HG03575 (cell line): ENCODE data around the gene EPB41L2.

ENCODE experiments used
- ATAC-seq: cut with Tn5 transposase; IDR thresholded peaks from one replicate; pipeline ENCODE4 v1.9.1; 2021; ENCODE audit not compliant: unreplicated experiment, insufficient number of reproducible peaks, low FRiP score; ENCODE audit errors: extremely low read depth

Gene EPB41L2

DNA sequence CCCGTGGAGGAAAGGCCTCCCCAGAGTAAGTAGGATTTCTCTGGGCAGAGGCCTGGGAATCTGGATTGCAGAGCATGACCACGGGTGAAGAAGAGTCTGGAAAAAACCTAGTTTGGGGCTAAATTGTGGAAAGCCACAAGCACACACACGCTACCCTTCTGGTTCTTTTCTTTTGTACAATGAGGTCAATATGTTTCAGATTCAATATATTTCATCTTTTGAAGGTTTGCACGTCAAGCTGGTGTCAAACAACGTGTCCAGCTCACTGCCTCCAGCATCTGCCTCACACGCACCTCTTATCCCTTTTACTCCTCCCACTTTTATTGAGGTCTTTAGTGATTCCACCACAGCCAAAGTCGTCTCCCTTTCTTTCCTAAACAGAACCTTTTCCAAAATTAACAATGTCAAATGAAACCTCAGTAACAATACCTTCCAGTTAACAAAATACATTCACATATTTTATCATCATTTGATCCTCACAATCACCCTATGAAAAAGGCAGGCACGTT is 773 bp upstream of the EPB41L2 start:
- ATAC-seq: no peak

- ATAC-seq: no peak
Observed at GRCh38 chr6:131062241-131063027, 611 bp downstream of the EPB41L2 start.

DNA sequence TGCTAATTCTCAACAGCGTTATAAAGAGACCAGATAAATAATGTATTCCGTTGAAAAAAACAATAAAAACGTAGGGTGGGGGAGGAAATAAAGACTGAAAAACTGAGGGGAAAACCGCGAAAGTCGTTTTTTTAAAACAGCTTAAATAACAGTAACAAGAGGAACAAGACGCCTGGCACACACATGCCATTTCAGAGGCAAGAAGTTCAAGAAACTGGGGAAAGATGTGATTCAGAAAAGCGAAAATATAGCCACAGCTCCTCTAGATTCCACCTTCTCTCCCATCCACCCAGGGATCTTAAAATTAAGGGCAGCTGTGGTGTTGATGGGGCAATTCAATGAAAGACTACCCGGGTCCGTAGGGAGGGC is 1.3 kb downstream of the EPB41L2 start:
- ATAC-seq: no peak

- no peak for ATAC-seq
Observed at GRCh38 chr6:131061041-131061750, 1.8 kb downstream of the EPB41L2 start.

- ATAC-seq: no peak
Observed at GRCh38 chr6:131060311-131060710, 2.7 kb downstream of the EPB41L2 start.

GRCh38 chr6:131059486-131059885 is 3.6 kb downstream of the EPB41L2 start:
- ATAC-seq: no peak

- no peak for ATAC-seq
Observed at GRCh38 chr6:131058236-131058635, 4.8 kb downstream of the EPB41L2 start.

DNA sequence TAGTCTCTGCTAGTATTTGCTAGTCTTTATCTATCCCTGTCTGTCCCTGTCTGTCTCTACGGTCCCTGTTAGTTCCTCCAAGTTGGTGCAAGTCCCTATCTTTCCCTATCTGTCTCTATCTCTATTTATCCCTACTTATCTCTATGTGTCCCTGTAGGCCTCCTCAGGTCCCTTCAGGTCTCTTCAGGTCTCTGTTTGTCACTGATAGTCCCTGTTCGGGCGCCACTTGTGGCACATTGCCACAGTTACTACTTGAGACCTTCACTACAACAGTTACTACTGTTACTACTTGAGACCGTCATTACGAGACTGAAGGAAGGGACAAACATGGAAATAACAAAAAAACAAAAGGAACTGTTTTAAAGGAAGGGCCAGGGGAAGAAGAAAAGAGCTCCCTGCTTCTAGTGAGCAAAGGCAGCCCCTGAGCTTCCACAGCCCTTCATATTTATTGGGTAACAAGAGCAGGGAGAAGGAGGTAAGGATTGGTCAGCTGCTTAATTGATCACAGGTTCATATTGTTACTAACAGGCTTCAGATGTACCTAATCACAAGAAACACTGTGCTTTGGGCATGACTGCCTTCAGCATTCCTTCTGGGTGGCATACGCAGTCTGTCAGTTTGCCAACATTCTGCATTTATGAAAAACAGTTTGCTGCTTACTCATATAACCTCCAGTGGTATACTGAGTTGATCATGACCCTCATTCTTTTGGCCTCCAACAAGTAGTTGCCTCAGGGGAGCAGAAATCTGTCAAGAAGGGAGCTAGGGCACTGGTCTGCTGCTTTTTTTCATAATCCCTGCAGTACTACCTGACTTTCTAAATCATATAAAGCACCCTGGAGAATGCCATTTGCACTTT is 8.4 kb downstream of the EPB41L2 start:
- no peak for ATAC-seq

DNA sequence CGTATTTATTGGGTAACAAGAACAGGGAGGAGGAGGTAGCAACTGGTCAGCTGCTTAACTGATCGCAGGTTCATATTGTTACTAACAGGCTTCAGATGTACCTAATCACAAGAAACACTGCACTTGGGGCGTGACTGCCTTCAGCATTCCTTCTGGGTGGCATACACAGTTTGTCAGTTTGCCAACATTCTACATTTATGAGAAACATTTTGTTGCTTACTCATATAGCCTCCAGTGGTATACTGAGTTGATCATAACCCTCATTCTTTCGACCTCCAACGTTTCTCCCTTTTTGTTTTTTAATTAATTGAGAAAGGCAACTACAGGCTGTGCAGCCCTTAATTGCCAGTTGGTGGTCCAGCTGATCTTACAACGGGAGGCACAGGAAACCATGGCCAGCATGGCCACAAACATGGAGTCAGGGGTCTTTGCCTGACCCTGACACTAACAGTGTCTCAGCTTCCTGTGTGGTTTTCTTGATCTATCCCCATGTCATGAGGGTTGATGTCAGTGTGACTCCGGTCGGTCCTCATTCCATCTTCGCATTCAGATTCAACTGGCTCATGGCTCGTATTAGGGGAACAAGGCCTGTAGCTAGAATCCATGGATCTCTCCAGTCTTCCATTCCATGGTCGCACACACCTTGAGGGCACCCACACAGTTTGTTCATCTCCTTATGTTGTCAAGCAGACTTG is 9.4 kb downstream of the EPB41L2 start:
- no peak for ATAC-seq

- ATAC-seq: no peak
Observed at GRCh38 chr6:131052181-131052580, 10.9 kb downstream of the EPB41L2 start.

DNA sequence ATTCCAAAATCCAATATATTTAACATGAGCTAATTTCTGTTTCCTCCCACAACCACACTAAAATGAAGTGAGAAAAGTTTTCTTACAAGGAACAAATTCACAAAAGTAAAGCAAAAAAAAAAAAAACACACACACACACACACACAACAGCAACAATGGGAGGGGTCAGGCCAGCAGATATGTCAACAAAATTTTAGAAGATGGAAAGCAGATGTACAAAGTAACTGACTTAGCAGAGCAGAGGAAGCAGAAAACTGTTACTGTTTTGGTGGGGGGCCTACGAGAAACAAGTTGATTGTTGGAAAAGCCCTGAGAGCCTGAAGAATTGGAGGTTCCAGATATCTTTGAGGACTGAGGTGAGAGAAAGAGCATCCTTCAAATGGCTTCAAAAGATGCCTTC is 11.7 kb downstream of the EPB41L2 start:
- ATAC-seq: no peak

DNA sequence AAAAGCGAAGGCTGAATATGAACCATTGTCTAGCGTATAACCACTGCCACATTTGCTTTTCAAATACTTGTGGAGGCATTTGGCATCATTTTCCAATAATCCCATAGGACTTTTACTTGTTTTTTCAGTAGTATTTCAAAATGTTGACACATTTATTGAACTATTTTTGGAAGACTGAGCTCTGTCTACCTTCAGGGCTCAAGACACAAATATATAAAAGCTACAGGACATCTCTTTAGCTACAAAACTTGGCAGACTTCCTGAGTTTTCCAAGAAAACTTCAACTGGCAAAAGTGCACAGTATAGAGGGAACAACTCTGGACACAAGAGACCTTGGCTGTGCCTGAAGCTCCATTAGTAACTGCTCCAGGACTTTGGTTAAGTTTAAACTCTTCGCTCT is 13.4 kb downstream of the EPB41L2 start:
- ATAC-seq: no peak

- no peak for ATAC-seq
Observed at GRCh38 chr6:131048933-131049515, 14.0 kb downstream of the EPB41L2 start.

- ATAC-seq: no peak
Observed at GRCh38 chr6:131048459-131048858, 14.6 kb downstream of the EPB41L2 start.

GRCh38 chr6:131045139-131045538 is 17.9 kb downstream of the EPB41L2 start:
- no peak for ATAC-seq

DNA sequence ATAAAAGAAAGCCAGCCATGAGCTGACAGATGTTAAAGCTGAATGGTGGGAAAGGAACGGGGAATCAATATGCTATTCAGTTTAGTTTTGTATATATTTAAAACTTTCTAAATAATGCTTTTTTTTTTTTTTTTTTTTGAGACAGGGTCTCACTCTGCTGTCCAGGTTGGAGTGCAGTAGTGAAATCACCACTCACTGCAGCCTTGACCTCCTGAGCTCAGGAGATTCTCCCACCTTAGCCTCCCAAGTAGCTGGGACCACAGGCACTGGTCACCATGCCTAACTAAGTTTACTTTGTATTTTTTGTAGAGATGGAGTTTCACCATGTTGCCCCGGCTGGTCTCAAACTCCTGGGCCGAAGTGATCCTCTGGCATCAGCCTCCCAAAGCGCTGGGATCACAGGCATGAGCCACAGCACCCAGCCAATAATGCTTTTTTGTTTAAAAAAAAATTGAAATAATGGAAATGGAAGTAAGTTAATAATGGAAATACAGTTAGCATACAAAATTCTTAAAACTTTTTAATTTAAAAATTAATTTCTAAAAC is 19.1 kb downstream of the EPB41L2 start:
- ATAC-seq: no peak

DNA sequence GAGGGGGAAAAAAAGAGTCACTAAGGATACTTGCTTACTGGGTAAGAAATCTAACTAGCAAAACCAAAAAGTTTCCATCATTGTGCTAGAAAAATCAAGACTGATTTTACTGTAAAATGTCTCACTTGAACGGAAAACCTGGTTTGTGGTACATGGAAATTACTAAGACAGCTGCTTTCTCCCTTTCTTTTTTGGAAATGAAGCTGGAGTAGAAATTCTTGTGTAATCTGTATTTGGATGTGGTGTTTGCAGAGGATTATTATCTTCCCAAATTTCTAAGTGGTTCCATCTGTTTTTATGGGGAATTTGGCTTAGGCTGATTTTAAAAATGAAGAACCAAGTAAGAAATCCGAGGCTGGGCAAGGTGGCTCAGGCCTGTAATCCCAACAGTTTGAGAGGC is 20.4 kb downstream of the EPB41L2 start:
- ATAC-seq: no peak

GRCh38 chr6:131041814-131042213 is 21.2 kb downstream of the EPB41L2 start:
- ATAC-seq: no peak
